HUDEP-2 (cell line): ENCODE measurements around the gene TRIP10.
"Not testable (repeated sequence)": the region's sequence is repeated elsewhere in the genome, so short reads cannot be mapped to it uniquely, and the experiment has no call there.

Source experiments
- DNase-seq, 76 experiments: peaks; one replicate each; lab custom pipeline; 2025; ENCODE audit not compliant: unreplicated experiment in 76 of 76; lab: John Stamatoyannopoulos, UW

Gene TRIP10

DNA sequence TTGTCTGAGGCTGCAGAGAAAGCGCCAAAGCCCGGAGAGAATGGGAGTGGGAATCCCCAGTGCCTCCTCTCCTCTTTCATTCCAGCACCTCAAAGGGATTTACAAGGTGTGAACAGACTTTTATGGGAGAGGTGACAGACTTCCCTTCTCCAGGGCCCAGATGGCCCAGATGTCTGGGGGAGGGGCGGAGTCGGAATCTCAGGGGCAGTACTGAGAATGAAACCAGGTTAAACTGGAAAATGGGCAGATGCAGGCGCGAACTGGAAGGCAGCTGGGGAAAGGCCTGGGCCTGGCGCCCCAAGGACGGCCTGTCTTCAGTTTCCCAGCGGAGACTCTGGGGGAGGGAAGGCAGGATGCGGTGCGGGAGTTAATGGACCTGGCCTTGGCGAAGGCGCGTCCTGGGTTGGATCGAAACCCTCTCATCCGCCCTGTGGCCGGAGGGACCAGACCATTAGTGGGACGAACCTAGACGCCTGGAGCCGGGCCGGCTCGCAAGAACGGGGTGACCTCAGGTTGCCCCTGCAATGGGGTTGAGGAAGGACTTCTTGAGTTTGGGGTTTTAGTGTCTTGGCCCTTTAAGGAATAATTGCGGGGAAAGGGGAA, 592 bp upstream of the TRIP10 start:
- peak in 5 of 76 experiments; percentile 19 to 89 (median 42) for DNase-seq

DNA sequence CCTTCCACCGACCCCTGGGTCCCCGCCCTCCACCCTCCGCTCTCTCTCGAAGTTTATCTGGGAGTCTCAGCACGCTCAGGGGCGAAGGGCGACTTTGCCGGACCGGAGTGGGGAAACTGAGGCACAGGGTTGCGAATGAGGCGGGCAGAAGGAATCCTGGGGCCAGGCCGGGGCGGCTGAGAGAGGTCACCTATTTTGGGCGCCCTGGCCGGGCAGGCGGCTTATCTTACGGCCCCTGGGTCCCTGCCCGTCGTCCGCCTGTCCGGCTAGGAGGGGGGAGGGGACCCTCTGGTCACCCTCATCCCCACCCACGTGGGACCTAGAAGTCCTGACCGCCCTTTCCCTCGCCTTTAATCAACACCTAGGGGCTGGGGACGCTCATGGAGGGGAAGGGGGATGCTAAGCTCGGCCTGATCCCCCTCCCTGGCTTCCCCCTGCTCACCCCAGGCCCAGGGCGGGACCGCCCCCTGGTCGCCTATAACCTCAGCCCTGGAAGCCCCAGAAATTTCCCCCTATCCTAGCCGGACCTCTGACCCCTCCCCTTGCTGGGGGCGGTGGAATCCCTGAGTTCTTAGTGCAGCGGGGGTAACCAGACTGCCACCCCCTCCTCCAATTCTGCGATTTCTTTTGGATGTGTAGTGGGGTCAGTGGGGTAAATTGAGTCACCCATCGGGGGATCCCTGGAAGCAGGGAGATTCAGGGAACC, 556 bp downstream of the TRIP10 start:
- DNase-seq, result peak in 2 of 76 experiments; percentile 33 to 48

DNA sequence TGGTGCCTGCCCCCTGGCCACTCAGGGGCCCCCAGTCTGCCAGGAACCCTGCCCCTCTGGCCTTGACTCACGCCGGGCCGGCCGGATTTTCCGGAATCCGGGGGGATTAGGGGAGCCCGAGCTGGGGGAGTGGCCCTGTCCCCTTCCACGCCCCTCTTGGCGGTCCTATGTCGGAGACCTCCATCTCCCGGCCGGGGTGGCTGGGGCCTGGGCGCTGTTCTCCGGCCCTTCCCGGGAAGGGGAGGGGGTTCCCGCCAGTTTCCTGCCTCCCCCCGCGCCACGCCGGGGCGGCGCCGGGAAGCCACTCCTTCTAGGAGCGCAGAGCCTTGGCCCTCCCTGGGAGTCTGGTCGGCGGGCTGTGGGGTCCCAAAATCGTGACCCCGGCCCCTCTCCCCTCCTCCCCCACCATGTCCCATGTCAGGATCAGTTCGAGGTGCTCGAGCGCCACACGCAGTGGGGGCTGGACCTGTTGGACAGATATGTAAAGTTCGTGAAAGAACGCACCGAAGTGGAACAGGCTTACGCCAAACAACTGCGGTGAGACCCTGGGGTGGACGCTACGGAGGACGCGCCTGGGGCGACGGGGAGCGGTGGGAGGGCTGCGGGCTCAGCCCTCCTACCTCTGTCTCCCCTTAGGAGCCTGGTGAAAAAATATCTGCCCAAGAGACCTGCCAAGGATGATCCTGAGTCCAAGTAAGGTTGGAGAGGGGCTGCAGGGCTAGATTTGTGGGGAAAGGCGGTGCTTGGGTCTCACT, 1.3 kb downstream of the TRIP10 start:
- DNase-seq, result no peak

DNA sequence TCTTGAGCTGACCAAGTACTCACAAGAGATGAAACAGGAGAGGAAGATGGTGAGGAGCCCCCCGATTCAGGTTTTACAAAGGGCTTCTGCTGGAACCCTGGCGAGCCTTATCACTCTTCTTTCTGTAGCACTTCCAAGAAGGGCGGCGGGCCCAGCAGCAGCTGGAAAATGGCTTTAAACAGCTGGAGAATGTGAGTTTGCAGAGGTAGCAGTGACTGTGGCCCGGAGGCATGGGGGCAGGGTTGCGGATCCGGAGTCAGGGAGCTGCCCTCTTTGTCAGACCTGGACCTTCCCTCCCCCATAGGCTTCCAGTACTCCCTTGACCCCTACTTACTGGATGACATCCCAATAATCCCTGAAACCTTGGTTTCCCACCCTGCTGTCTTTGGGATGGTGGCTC, 3.6 kb downstream of the TRIP10 start:
- peak in 1 of 76 experiments; percentile 20 for DNase-seq

DNA sequence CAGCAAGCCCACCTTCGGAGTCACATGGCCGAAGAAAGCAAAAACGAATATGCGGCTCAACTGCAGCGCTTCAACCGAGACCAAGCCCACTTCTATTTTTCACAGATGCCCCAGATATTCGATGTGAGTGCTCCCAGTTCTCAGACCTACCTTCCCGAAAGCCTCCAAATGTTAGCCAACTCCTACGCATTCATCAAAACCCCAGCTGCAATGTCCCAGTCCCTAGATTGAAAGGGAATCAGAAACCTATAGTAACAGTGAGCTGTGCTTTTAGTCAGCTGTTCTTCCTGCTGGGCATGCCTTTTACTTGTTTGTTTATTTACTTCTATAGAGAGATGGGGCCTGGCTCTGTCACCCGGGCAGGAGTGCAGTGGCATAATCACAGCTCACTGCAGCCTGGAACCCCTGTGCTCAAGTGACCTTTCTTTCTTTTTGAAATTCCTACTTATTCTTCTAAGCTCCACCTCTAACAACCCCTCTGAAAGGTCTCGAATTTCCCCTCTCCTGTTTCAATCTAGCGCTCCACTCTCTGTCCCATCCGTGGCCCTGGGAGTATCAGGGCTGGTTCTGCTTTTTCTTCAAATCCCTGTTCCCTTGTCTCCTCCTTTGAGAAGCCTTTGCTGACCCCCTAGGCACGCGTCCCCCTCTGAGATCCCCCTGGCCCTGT, 4.4 kb downstream of the TRIP10 start:
- DNase-seq, result no peak

DNA sequence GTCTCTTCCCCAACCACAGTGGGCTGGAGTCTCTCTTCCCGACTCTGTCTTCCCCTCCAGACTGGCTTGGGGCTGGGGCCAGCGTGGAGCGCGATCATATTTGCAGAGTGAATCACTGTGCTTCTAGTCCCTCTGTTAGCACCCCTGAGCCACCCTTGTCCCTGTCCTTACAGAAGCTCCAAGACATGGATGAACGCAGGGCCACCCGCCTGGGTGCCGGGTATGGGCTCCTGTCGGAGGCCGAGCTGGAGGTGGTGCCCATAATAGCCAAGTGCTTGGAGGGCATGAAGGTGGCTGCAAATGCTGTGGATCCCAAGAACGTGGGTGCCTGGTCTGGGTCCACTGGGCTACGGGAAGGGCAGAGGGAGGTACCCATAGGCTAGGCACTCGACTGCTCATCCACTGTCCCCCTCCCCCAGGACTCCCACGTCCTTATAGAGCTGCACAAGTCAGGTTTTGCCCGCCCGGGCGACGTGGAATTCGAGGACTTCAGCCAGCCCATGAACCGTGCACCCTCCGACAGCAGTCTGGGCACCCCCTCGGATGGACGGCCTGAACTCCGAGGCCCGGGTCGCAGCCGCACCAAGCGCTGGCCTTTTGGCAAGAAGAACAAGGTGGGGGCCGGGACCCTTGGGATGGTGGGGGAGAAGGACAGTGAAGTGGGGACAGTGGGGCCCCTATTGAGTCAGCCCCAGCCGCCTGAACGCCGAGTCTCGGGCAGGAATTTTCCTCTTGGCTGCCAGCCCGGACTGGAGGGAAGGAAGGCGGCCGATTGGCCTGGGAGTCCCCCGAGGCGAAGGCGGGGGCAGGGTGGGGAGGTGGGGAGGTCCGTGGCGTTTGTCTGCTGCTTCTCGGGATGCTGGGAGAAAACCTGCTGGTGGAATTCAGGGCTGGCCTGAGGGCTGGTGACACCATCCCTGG, 5.2 kb downstream of the TRIP10 start:
- no peak for DNase-seq

DNA sequence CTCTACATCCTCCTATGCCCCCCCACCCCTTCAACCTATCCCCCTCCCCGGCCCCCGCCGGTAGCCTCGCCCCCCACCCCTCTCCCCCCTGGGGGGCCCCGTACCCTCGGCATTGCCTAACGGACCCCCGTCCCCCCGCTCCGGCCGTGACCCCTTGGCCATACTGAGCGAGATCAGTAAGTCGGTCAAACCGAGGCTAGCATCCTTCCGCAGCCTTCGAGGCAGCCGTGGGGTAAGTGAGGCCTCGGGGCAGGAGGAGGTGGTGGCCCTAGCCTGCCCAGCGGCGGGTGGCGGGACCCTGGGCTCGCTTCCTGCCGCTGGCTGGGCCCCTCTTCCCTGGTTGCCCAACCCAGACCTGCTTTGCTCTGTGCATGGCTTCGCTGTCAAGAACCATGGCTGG, 6.5 kb downstream of the TRIP10 start:
- DNase-seq, result no peak

DNA sequence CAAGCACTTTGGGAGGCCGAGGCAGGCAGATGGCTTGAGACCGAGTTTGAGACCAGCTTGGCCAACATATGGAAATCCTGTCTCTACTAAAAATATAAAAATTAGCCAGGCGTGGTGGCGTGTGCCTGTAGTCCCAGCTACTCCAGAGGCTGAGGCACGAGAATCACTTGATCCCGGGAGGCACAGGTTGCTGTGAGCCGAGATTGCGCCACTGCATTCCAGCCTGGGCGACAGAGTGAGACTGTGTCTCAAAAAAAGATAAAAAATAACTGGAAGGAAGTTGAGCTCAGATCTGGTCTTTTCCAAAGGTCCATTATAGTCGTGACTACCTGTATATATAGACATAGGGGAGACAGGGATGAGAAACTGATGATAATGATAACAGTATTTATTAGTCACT, 9.1 kb downstream of the TRIP10 start:
- not testable (repeated sequence) for DNase-seq

DNA sequence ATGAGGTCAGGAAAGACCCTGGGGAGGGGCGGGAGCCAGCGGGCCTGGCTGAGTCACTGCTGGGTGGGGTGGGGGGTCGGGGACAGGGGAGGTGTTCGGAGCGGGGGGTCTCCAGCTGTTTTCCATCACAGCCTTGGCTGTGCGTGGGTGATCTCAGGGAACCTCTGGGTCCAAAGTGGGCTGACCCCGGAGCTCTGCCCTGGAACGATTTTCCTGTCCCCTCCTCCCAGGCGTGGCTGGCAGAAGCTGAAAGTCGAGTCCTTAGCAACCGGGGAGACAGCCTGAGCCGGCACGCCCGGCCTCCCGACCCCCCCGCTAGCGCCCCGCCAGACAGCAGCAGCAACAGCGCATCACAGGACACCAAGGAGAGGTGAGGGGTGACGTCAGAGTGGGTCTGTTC, 10.6 kb downstream of the TRIP10 start:
- DNase-seq, result no peak

DNA sequence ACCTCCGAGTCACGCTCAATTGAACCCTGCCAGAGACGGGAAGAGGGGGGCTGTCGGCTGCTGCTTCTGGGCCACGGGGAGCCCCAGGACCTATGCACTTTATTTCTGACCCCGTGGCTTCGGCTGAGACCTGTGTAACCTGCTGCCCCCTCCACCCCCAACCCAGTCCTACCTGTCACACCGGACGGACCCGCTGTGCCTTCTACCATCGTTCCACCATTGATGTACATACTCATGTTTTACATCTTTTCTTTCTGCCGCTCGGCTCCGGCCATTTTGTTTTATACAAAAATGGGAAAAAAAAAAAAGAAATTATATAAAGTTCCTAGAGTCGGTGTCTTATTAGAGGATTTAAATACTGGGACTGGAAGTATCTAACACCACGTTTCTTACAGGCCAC, 11.7 kb downstream of the TRIP10 start:
- DNase-seq, result no peak

DNA sequence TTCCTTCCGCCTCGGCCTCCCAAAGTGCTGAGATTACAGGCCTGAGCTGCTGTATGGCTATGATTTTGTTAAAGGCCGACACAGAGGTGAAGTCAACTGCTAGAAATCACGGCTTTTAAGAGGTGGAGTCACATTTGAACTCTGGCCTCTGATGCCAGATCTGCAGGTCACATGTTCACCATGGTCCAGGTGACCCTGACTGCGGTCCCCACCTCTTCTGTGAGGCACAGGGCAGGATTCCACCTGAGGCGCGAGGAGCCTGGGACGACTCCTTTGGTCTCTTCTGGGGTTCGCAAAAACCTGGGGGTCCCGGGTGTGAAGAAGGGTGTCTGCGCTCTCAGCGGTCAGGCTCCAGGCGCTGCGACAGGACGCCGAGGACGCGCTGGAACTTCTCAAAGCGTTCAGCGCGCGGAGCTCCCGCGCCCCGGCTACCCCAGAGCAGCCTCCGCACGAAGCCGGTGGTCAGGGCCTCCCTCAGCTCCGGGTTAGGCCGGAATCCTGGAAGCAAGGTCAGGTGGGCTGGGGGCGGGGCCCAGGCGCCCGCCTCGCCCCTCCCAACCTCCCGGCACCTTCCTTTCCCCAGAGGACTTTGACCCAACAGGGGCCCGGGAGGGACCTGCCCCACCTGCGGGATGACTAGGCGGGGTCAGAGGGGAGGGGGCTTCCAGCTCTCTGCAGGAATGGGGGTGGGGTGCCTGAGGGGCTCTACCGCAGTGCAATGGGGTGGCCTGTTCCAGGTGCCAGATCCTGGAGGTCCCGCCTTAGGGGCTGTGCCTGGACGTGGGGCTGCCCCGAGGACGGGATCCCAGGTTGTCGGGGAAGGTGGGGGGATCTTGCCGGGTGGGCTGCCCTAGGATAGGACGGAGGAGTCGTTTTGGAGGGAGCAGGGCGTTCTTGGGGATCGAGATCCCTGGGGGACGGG, 13.0 kb downstream of the TRIP10 start:
- no peak for DNase-seq

DNA sequence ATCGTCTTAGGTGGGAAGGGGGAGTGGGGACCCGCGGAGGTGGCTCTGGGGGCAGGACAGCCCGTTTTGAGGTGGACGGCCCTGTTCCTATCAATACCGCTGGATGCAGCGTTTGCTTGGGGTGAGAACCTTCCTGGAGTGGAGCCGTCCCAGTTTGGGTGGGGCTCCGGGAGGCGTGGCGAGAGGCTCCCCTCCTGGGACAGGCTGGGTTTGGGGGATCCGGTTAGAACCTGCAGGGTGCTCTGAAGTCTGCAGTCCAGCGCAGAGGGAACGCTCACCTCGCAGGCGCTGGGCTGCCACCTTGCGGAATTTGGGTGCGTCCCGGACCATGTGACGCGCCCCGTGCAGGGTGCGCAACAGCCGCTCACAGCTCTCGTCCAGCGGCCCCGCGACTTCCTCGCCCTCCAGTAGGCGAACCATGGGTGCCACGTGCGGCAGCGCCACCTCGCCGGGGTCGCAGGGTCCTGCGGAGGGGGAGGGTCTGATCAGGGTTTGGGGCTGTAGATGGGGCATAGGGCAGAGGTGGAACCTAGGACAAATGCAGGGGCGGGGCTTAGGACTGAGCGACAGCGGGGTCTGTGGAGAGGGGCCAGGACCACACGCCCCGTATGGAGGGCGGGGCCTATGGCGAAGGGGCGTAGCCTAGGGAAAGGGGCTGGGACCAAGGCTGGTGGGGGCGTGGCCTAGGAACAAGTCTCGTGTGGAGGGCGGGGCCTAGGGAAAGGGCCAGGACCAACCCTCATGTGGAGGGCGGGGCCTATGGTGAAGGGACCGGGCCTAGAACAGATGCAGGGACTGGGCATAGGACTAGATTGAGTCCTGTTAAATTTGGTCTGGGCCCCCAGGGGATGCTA, 13.9 kb downstream of the TRIP10 start:
- peak in 75 of 76 experiments; percentile 65 to 99 (median 97) for DNase-seq

DNA sequence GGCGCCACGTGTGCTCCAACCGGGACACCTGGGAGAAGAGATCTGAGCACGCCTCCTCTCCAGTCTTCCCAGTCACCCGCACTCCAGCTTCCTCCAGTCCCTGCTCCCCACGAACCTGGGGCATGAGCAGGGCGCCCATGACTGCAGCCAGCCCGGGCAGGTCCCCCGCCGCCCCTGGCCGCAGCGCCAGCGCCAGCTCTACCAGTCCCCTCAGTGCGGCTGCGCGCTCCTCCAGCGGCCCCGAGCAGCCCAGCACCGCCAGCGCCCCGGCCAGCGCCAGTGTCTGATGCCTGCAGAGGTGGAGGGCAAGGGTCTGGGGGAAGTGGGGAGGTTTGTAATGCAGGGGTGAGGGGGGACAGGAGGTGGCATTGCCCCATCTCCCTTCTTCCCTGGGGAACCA, 14.7 kb downstream of the TRIP10 start:
- DNase-seq, result no peak

DNA sequence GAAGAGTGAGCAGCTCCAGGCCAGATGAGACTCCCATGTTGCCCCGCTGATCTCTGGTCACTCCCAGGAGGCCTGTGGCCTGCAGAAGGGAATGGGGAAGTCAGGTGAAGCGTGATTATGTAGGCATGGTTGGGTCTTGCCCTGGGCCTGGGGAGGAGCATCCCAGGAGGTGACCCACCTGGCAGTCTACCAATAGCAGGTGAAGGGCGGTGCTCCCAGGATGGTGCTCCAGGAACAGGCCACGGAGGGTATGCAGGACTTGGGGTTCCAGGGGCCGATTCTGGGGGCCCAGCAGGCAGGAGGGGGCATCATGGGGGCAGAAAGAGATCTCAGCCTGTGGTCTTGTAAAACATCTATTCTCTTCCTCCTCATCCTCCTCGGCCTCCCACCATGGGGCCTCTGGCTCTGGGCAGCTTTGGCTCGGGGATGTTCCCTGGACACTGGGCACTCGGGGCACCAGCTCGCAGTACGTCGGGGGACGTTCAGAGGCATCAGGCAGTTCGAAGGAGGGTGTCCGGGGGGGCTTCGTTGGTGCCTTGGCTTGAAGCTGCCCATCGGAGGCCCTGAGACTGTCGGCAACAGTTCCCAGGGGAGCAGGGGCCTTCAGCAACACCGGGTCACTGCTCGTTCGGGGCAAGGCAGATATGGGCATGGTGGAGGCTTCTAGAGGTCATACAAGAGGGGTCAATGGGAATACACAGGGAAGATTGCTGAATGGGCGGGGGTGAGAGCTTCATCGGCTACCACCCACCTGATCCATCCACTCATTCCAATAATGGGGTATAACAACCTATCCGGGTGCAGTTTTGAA, 15.4 kb downstream of the TRIP10 start:
- DNase-seq, result no peak

DNA sequence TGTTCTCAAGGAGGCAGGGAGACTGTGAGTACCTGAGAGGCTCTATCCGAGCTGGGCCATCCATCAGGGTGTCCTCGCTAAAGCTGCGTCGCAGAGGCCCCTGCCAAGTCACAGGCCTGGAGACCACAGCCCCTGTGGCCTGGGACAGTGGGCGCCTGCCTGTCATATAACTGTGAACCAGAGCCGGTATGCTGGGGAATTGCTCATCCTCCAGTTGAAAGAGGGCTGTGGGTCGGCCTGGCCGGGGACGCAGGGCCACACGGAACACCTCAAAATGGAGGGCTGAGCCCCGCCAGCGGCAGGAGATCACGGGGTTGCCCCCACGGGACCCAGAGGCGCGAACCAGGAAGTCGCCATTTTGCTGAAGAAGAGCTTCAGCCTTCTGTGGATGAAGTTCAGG, 21.1 kb downstream of the TRIP10 start:
- DNase-seq, result no peak

DNA sequence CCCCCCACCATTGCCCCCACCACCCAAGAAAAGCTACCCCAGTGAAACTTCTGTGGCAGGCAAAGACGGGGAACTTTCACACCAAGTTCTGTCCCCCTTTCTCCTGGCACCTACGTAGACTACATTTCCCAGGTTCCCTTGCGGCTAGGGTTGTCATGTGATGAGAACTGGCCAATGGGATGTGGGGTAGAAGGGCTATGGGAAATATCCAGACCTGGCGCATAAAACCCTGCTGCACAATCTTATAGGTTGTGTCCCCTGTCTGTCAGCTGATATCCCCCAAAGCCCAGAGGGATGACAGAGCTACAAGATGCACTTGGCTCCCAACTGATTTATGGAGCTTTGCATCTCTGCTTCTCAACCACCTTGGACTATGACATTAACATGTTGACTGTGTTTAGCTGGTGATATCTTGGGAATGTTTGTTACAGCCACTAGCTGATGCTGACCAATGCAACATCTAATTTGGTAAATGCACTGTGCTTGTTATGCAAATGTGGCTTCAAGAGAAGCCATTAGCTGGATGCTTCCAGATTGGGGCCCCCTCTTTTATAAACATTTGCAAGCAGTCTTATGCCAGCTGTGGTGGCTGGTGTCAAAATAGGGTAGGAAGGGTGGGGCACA, 21.7 kb downstream of the TRIP10 start:
- peak in 15 of 76 experiments; percentile 5 to 41 (median 23) for DNase-seq

DNA sequence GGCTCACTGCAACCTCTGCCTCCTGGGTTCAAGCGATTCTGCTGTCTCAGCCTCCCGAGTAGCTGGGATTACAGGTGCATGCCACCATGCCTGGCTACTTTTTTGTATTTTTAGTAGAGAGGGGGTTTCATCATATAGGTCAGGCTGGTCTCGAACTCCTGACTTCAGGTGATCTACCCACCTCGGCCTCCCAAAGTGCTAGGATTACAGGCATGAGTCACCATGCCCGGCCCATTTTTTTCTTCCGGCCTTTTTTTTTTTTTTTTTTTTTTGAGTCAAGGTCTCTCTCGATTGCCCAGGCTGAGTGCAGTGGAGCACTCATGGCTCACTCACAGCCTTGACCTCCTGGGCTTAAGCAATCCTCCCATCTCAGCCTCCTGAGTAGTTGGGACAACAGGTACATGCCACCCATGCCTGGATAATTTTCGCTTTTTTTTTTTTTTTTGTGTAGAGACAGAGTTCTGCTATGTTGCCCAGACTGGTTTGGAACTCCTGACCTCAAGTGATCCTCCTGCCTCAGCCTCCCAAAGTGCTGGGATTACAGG, 22.8 kb downstream of the TRIP10 start:
- not testable (repeated sequence) for DNase-seq
